Superior temporal gyrus (tissue), 1 donor: ENCODE measurements around the gene SASH3.

Source experiments
- DNase-seq: peaks from one replicate; pipeline ENCODE4 v3.0.0-alpha.2; 2016; ENCODE audit errors: extremely low spot score

SASH3 gene

DNA sequence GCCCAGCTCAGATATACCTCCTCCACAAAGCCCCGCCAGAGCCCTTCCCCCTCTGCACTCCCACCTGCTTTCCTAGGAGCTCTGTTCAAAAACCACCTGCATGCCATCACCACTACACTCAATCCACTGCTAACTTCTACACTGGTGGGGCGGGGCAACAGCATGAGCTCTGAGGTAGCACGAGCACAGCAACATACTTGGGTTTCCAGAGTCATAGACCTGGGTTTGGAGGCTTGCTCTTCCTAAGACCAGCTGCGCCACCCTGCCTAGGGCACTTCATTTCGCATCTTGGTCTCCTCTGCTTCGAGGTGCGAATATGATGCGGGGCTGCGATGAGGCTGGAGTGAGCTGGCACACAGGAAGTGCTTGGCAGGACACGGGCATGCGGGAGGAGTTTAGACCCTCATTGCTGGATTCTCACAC lies 3.6 kb downstream of the SASH3 start:
- no peak for DNase-seq

DNA sequence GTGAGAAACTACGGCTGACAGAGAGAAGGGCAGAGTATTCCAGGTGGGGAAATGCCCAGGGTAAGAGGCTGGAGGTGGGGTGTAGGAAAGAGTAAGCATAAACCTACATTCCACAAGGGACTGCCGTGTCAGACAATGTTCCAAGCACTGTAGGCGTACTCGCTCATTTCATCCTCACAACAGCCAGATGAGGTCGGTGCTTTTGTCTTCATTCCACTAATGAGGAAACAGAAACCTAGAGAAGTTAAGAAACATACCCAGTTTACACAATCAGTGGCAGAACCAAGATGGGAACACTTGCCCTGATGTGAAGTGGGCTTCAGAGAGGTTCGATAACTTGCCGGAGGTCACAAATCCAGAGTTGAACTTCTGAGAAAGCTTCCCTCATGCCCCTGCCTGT lies 4.6 kb downstream of the SASH3 start:
- DNase-seq, result no peak

- no peak for DNase-seq
Measured at GRCh38 chrX:129785160-129785947, 5.6 kb downstream of the SASH3 start.

DNA sequence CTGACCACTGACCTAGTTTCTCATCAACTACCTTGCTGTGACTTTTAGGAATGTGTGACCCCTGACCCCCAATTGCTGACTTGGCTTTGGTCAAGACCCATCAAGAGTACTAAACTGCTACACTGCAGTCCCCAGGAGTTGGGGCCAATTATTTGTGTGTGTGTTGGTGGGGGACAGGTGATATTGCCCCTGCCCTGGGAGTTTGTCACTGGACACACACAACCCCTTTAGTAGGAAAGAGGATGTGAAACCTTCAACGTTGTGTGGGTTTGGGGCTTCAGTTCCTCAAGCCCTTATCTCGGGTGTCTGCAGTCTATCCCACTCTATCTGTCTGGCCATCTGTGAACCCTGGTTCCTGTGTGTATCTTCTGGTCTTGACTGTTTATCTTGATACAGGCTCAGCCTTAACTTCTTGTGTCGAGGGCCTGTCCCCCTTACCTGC lies 6.5 kb downstream of the SASH3 start:
- DNase-seq, result no peak

DNA sequence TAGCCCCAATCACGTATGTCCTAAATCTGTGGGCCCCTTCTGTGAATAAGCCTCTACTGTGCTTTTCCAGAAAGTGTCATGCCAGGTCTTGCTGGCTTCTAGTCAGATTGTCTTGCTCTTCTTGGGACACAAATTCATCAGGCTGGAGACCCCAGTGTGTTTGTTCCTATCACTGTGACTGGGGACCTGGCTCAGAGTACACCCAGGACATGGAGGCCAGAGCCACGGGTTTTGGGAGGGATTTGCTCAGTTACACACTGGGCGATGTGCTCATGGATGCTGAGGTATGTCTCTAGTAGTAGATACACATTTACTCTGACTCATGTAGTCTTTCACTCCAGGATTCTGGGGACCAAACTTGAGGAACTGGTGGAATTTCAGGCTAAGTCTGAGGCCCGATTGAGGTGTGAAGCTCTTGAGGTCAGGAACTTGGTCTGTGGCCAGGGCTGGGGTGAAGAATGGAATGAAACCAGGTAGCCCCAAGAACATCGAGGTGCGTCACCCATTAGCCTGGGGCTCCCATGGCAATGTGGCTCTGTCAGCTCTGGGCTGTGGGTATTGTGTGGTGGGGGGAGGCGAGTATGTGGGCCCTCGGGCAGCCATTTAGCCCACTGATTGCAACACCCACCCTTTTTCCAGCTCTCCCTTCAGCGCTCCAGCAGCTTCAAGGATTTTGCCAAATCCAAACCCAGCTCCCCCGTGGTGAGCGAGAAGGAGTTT lies 7.7 kb downstream of the SASH3 start:
- DNase-seq, result no peak

- no peak for DNase-seq
Measured at GRCh38 chrX:129788527-129788926, 8.8 kb downstream of the SASH3 start.

- DNase-seq, result no peak
Measured at GRCh38 chrX:129790146-129790545, 10.4 kb downstream of the SASH3 start.

DNA sequence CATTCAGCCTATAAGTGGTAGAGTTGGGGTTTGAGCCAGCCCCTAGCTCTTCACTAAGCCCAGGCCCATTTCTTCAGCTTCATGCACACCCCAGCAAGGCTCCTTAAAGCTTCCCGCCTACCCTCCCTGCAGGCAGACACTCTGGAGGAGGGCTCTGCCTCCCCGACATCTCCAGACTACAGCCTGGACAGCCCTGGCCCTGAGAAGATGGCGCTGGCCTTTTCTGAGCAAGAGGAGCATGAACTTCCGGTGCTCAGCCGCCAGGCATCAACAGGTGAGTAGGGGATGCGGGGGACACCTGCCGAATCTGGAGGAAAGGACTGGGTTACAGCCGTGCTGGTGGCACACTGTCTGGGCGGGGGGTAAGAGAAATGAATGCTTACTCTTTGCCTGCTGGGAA lies 11.1 kb downstream of the SASH3 start:
- no peak for DNase-seq

DNA sequence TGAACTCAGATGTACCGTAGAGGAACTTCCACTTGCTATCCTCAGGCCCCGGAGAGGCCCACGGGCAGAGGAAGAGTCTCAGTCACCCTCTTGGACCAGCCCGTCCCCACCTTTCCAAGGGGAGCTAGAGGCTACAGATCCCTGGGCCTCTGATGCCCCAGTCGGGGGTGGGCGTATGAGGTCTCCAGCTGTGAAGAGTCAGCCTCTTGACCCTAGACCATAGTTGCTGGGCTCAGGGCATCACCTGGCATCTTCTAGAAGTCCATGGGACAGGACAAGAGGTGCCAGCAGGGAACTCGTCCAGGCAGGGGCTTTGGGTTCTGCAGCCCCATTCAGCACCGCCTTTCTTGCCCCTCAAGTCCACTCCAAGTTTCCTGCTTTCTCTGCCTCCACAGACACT lies 11.6 kb downstream of the SASH3 start:
- no peak for DNase-seq

DNA sequence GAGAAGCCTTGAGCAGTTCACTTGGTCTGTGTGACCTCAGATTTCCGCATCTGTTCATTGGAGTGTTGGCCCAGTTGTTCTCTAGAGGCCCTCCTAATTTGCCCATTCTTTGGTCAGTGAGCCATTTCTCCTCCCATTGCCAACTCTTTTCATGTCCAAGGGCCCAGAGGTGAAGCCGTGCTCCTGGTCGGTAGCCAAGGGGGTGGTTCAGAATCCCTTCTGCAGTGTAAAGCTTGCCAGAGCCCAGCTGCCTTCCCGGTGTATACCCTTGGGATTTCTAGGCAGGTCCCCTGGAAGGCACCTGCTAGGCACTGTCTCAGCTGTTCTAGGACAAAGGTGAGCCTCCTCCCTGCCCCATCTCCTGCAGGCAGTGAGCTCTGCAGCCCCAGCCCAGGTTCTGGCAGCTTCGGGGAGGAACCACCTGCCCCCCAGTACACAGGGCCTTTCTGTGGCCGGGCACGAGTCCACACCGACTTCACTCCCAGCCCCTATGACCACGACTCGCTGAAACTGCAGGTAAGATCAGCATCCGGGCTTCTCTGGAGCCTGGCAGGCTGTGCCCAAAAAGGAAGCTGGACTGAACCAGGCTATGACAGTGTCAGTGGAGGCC lies 12.3 kb downstream of the SASH3 start:
- no peak for DNase-seq

DNA sequence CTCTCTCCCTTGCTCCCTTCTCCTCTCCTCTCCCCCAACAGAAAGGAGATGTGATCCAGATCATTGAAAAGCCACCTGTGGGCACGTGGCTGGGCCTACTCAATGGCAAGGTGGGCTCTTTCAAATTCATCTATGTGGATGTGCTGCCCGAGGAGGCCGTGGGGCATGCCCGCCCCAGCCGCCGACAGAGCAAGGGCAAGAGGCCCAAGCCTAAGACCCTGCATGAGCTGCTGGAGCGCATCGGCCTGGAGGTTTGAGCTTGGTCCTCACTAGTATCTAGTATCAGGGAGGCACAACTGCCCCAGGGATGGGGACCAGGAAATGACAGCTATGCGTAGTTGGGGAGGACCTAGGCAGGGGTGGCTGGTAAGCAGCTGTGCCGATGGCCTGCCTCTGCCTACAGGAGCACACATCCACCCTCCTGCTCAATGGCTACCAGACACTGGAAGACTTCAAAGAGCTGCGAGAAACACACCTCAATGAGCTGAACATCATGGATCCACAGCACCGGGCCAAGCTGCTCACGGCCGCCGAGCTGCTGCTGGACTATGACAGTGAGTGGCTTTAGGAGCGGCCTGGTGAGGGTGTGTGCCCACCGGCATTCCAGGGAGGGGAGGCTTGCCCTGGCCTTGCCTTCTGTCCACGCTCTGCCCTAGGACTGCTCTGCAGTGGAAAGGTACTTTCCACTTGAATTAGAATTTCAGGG lies 13.0 kb downstream of the SASH3 start:
- no peak for DNase-seq

- no peak for DNase-seq
Measured at GRCh38 chrX:129793604-129794191, 13.9 kb downstream of the SASH3 start.

GRCh38 chrX:129795584-129795983 lies 15.8 kb downstream of the SASH3 start:
- no peak for DNase-seq

DNA sequence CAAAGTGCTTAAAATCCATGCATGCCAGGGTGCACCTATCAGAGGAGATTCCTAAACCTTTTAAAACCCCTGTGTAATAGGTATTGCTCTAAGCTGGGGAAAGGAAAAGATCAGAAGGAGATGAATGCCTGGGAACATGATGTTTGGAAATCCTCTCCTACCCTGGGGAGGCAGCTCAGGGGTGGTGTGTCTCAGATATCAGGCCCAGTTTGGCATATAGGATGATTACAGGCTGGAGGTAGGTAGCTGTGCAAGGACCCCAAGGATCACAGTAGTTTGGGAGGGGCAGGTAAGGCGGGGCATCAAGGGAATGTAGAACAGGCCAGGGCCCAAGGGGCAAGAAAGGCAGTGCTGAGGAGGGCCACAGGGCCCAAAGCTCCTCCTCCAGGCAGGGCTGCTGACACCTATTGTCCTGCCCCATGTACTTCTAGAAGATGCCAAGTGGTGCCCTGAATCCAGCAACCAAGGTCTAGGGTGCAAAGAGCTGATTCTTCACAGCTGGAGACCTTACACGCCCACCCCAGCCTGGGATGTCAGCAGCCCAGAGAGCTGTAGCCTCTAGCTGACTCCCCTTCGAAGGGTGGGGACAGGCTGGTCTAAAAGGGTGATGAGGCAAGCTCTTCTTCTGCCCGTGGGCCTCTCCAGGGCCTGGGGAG lies 17.6 kb downstream of the SASH3 start:
- DNase-seq, result no peak

- DNase-seq, result no peak
Measured at GRCh38 chrX:129798456-129798855, 18.7 kb downstream of the SASH3 start.

DNA sequence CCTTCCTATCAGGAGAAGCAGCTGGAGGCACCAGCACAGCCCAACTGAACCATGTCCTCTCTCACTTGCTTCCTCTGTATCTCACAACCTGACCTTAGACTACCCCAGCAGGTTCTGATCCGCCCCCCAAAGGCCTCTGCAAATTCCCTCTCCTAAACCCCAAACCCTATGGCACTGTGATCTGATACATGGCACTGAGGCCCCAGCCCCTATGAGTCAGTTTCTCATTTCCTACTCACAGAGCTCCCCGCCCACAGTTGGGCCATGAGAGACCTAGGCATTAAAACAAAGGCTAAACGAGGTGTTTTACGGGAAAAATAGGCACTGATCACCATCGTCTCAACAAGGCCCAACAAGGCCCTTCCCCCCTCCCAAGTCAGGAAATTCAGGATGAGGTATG lies 19.1 kb downstream of the SASH3 start:
- no peak for DNase-seq

GRCh38 chrX:129800186-129800585 lies 20.4 kb downstream of the SASH3 start:
- no peak for DNase-seq

DNA sequence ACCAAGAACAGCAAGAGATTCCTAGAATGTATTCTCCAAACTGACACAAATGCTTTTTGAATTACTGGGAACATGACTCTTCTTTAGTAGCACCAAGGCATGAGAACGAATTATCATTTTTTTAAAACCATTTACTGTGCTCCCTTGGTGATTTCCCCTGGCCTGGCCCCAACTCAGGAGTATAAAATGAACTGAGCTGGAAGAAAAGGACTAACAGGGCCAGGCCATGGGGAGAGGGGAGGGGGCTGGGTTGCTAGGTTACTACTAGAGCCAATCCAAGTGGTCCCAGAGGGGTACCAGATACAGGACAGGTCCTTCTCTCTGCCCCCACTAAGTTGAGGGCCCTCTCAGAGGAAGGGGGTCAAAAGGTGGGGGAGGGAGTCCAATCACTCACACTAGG lies 23.1 kb downstream of the SASH3 start:
- no peak for DNase-seq

DNA sequence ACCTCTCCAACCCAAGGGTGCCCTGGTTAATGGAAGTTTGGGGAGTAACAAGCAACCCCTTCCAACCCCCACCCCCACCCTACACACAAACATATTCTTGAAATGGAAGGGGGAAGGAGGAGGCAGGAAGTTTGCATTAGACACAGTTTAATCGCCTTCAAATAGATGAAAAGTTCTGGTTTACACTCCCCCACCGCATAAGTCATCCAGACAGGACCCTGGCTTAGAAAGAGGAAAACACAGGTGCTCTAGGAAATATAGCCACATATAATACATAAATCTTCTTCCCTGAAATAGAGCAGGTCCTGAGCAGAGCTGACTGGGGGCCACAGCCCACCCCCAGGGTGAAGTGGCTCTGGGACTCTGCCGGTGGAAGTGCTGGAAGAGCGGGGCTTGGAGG lies 25.1 kb downstream of the SASH3 start:
- DNase-seq, result no peak

- DNase-seq, result no peak
Measured at GRCh38 chrX:129808158-129808828, 28.5 kb downstream of the SASH3 start.
